Hepatic stellate cell (primary cell): ENCODE data around the gene E2F4.

Experiments
- DNase-seq: peaks from one replicate; pipeline ENCODE4 v3.0.0; 2011; ENCODE audit warnings: low spot score

Gene E2F4

GRCh38 chr16:67190448-67191399, 1.2 kb upstream of the E2F4 start:
- no peak for DNase-seq

- DNase-seq: no peak
Measured at GRCh38 chr16:67191411-67191994, 452 bp upstream of the E2F4 start.

- no peak for DNase-seq
Measured at GRCh38 chr16:67192781-67193361, 916 bp downstream of the E2F4 start.

- no peak for DNase-seq
Measured at GRCh38 chr16:67193536-67193935, 1.6 kb downstream of the E2F4 start.

- no peak for DNase-seq
Measured at GRCh38 chr16:67194260-67194659, 2.3 kb downstream of the E2F4 start.

- no peak for DNase-seq
Measured at GRCh38 chr16:67195676-67196075, 3.7 kb downstream of the E2F4 start.

GRCh38 chr16:67196881-67197280, 4.9 kb downstream of the E2F4 start:
- no peak for DNase-seq

- no peak for DNase-seq
Measured at GRCh38 chr16:67197704-67198103, 5.7 kb downstream of the E2F4 start.

- peak; percentile 85 for DNase-seq
Measured at GRCh38 chr16:67198238-67198734, 6.3 kb downstream of the E2F4 start.

GRCh38 chr16:67199011-67199807, 7.3 kb downstream of the E2F4 start, which contains the start of gene ELMO3:
Gene ELMO3, plus strand, starts transcription at chr16:67199131. Its CDS starts 196 bp downstream, at chr16:67199327.
- no peak for DNase-seq

- no peak for DNase-seq
Measured at GRCh38 chr16:67199808-67200198, 7.8 kb downstream of the E2F4 start.

GRCh38 chr16:67200491-67200890, 8.5 kb downstream of the E2F4 start:
- no peak for DNase-seq

GRCh38 chr16:67201411-67202345, 9.7 kb downstream of the E2F4 start:
- no peak for DNase-seq

GRCh38 chr16:67202426-67202825, 10.5 kb downstream of the E2F4 start:
- DNase-seq: no peak

- no peak for DNase-seq
Measured at GRCh38 chr16:67202956-67203493, 11.1 kb downstream of the E2F4 start.

GRCh38 chr16:67204076-67204475, 12.1 kb downstream of the E2F4 start:
- DNase-seq: no peak

- DNase-seq: no peak
Measured at GRCh38 chr16:67206129-67206837, 14.3 kb downstream of the E2F4 start.

- no peak for DNase-seq
Measured at GRCh38 chr16:67206838-67207248, 14.9 kb downstream of the E2F4 start.

GRCh38 chr16:67207249-67208091, 15.5 kb downstream of the E2F4 start:
- DNase-seq: peak; percentile 81
